ENCODE measurements around the gene CTXN3.
A peak's percentile ranks its signal among the peaks of the same experiment; 100 is the strongest.

Gene CTXN3

DNA sequence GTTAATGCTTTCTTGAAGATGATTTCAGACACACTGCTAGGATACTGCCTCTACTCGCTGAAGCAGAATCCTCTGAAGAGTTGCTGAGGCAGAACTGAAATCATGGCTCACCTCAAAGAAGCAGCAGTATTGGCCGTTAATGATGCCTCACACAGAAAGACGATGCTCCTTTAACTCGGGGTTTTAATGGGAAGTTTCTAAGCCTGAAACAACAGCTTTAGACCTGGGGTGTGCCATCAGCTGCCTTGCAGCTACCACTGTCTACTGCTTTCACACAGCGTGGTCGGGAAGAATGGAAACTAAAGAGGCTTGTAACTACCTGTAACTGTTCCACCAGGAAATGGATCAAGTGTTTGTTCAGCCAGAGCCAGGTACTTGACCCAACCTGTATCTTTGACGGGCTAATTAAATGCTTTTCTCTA is at the start of gene CTXN3:
TSS of gene CTXN3 (plus strand) at position 65 of the 422 bp plus-strand sequence. CDS start 8,440 bp downstream, outside the sequence.
- H3K4me3 ChIP-seq (ENCODE audit: low read depth in 1 of 2, low read length in 2 of 2) = no peak within 1 kb of the TSS
- no peaks in the 10 kb centered on the region for H3K27me3 ChIP-seq (ENCODE audit: low read depth, low read length)
- H3K4me1 ChIP-seq (ENCODE audit: control insufficient read depth in 1 of 2, insufficient read depth in 2 of 2, low read length in 2 of 2) = peaks cover 0 to 29% of the 10 kb centered on the region in 2 donors
- H3K27ac ChIP-seq (ENCODE audit: low read length) = peak within 1 kb of the TSS; percentile 27
- H3K9me3 ChIP-seq (ENCODE audit: control insufficient read depth in 1 of 2, low read length in 2 of 2) = no peaks in the 10 kb centered on the region
- no peaks in the 10 kb centered on the region for H3K36me3 ChIP-seq (ENCODE audit: control insufficient read depth in 1 of 2, insufficient read depth in 2 of 2, low read length in 2 of 2)

DNA sequence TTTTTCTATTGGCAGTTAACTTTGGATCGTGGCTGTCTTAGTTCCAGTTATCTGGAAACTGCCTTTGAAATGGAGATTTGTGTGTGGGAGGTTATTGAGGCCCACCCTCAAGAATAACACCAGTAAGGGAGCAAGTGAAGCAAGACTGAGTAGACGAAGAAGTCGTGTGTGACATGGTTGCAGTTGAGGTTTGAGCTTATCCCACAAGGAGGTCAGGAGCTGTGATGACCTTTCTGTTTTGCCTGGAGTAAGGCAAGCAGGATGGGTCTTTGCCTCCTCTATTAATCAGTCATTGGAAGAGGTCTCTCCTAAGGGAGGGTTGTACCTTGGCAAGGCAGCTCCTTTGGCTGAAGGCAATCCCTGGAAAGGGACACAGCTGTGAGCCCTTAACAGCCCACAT is 49.6 kb upstream of the CTXN3 start:
- Histone ChIP-seq H3K36me3 (ENCODE audit: control insufficient read depth in 1 of 2, insufficient read depth in 2 of 2, low read length in 2 of 2) (no peaks in the 10 kb centered on the region), H3K27me3 (ENCODE audit: low read depth, low read length) (no peaks in the 10 kb centered on the region), H3K4me1 (ENCODE audit: control insufficient read depth in 1 of 2, insufficient read depth in 2 of 2, low read length in 2 of 2) (peaks cover 5 to 6% of the 10 kb centered on the region in 2 donors), H3K4me3 (ENCODE audit: low read depth in 1 of 2, low read length in 2 of 2) (no peak overlapping the region), H3K27ac (ENCODE audit: low read length) (no peak overlapping the region), H3K9me3 (ENCODE audit: control insufficient read depth in 1 of 2, low read length in 2 of 2) (no peaks in the 10 kb centered on the region)

DNA sequence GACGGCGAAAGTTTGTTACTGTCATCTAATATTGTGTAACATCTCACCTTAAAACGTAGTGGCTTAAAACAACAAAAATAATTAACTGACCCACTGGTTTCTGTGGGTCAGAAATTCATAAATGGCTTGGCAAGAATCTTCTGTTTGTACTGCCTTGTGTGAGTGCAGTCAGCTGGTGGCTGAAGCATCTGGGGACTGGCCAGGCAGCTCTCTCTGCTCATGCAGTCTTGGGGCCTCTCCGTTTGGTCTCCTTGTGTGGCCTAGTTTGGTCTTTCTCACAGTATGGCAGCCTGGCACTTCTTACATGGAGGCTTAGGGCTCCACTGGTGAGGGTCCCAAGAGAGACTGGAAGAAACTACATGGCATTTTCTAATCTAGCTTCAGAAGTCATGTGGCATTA is 49.0 kb upstream of the CTXN3 start:
- Histone ChIP-seq H3K27me3 (ENCODE audit: low read depth, low read length) (no peaks in the 10 kb centered on the region), H3K27ac (ENCODE audit: low read length) (no peak overlapping the region), H3K36me3 (ENCODE audit: control insufficient read depth in 1 of 2, insufficient read depth in 2 of 2, low read length in 2 of 2) (no peaks in the 10 kb centered on the region), H3K4me3 (ENCODE audit: low read depth in 1 of 2, low read length in 2 of 2) (no peak overlapping the region), H3K9me3 (ENCODE audit: control insufficient read depth in 1 of 2, low read length in 2 of 2) (no peaks in the 10 kb centered on the region), H3K4me1 (ENCODE audit: control insufficient read depth in 1 of 2, insufficient read depth in 2 of 2, low read length in 2 of 2) (peaks cover 5 to 6% of the 10 kb centered on the region in 2 donors)

DNA sequence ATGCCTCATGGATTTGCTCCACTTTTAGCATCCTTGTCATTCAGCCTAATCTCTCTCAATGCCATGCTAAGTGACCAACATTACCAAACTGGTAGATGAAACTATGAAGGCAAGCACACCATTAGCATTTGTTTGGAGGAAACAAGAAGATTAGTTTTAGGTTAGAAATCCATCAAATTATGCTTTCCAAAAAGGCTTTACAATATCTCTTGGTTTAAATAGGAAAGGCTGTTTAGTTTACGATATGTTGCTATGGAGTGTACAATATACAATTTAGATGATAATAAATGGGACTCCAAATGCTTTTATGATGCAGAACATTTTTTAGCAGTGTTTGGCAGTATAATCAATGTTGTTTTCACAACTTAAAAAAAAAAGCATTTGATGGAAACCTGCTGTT is 47.8 kb upstream of the CTXN3 start:
- Histone ChIP-seq H3K4me3 (ENCODE audit: low read depth in 1 of 2, low read length in 2 of 2) (no peak overlapping the region), H3K4me1 (ENCODE audit: control insufficient read depth in 1 of 2, insufficient read depth in 2 of 2, low read length in 2 of 2) (peaks cover 5 to 6% of the 10 kb centered on the region in 2 donors), H3K27ac (ENCODE audit: low read length) (no peak overlapping the region), H3K9me3 (ENCODE audit: control insufficient read depth in 1 of 2, low read length in 2 of 2) (no peaks in the 10 kb centered on the region), H3K36me3 (ENCODE audit: control insufficient read depth in 1 of 2, insufficient read depth in 2 of 2, low read length in 2 of 2) (no peaks in the 10 kb centered on the region), H3K27me3 (ENCODE audit: low read depth, low read length) (no peaks in the 10 kb centered on the region)

DNA sequence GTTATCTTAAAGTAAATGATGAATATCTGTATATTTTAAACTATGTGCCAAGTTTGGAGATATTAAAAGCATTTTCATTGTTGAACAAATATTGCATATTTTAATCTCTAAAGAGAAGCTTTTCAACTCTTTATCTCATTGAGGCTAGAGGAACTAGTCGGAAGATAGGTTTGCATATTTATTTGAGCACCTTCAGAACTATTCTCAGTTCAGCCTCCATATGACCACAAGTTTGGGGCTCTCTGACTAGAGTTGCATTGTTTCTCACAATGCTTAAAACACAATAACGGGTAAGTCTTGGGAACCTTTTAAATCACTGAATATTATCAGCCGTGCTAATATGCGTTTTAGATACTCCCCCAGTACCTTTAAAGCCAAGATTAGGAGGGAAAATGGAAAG is 47.3 kb upstream of the CTXN3 start:
- Histone ChIP-seq H3K9me3 (ENCODE audit: control insufficient read depth in 1 of 2, low read length in 2 of 2) (no peaks in the 10 kb centered on the region), H3K4me3 (ENCODE audit: low read depth in 1 of 2, low read length in 2 of 2) (no peak overlapping the region), H3K4me1 (ENCODE audit: control insufficient read depth in 1 of 2, insufficient read depth in 2 of 2, low read length in 2 of 2) (peaks cover 5 to 6% of the 10 kb centered on the region in 2 donors), H3K27ac (ENCODE audit: low read length) (no peak overlapping the region), H3K27me3 (ENCODE audit: low read depth, low read length) (no peaks in the 10 kb centered on the region), H3K36me3 (ENCODE audit: control insufficient read depth in 1 of 2, insufficient read depth in 2 of 2, low read length in 2 of 2) (no peaks in the 10 kb centered on the region)

DNA sequence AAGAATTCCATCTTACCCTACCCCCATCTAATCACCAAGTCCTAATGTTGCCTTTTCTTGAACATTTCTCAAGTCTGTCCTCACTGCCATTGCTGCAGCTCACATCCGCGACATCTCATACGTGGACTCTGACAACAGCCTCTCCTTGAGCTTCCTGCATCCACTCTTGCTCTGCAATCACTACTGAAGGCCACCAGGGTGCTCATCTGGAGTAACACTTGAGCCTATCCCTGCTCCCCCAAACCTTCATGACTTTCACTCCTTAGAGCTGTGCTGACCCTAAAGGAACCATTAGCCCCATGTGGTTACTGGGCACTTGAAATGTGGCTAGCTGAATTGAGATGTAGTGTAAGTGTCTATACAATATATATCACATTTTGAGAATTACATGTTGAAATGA is 46.4 kb upstream of the CTXN3 start:
- H3K4me3 ChIP-seq (ENCODE audit: low read depth in 1 of 2, low read length in 2 of 2) = no peak overlapping the region
- H3K9me3 ChIP-seq (ENCODE audit: control insufficient read depth in 1 of 2, low read length in 2 of 2) = no peaks in the 10 kb centered on the region
- no peak overlapping the region for H3K27ac ChIP-seq (ENCODE audit: low read length)

DNA sequence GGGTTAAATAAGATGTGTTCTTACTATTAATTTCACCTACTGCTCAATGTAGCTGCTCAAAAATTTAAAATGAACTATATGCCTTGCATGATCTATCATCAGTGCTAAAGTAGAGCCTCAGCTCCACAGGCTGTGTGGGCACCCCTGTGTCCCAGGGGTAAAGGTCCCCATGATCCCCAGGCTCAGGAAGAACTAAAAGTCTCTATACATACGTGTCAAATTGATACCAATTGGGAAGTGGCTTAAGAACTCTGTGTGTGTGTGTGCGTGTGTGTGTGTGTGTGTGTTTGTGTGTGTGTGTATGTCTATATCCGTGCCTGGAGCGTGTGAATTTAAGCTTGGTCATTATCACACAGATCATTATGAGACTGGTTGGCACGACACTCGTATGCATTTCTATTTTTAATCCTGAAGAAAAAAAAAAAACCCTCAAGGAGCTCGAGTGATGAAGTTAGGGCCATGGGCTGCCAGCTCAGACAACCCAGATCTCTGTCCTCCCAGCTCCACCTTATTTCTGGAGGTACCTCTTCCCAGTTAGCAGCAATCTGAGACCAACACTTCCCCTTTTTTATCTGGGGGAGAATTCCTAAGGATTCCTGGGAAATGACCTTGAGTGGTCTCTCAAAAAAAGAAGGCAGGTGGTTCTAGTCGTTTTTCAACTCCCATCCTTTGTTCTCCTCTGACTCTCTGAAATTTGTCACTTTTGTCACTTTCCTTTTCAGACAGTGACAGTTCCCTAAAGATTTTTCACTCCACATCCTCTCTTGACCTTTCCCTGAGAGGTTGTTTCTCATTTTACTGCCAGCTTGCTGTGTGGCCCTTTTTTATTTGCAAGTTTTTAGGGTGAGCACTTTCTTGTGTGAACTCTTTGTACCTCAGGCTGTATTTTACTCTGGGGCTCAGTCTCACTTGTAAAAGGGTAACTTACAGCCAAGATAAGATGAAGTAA is 45.7 kb upstream of the CTXN3 start:
- no peaks in the 10 kb centered on the region for H3K9me3 ChIP-seq (ENCODE audit: control insufficient read depth in 1 of 2, low read length in 2 of 2)
- H3K27ac ChIP-seq (ENCODE audit: low read length) = no peak overlapping the region

More for the DNA sequence above, 46.4 kb upstream of the CTXN3 start:
- Histone ChIP-seq H3K36me3 (ENCODE audit: control insufficient read depth in 1 of 2, insufficient read depth in 2 of 2, low read length in 2 of 2) (no peaks in the 10 kb centered on the region), H3K27me3 (ENCODE audit: low read depth, low read length) (no peaks in the 10 kb centered on the region), H3K4me1 (ENCODE audit: control insufficient read depth in 1 of 2, insufficient read depth in 2 of 2, low read length in 2 of 2) (peaks cover 5 to 6% of the 10 kb centered on the region in 2 donors)

DNA sequence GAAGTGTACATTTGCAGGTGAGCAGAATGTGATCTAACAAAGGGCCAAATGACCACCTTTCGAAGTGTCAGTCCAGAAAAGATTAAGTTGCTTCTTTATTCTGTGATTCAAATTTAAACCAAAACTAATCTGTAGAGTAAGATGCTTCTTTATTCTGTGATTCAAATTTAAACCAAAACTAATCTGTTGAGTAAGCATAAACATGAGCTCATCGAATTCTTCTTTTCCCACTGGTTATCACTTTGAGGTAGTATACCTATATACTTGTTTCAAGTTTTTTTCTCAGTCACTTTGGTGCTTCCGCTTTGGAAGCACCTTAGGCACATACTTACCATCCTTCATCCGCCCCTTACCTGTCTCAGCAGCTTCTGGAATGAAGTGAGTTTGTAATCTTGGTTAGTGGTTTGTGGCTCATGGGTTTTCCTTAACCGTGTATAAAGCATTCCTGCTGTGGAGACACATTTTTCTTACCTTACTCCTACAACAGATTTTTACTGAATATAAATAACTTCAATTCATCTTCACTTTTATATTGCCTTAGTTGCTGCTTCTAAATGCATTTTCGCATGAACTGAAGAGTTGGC is 40.7 kb upstream of the CTXN3 start:
- Histone ChIP-seq H3K4me3 (ENCODE audit: low read depth in 1 of 2, low read length in 2 of 2) (no peak overlapping the region), H3K27me3 (ENCODE audit: low read depth, low read length) (no peaks in the 10 kb centered on the region), H3K36me3 (ENCODE audit: control insufficient read depth in 1 of 2, insufficient read depth in 2 of 2, low read length in 2 of 2) (no peaks in the 10 kb centered on the region), H3K4me1 (ENCODE audit: control insufficient read depth in 1 of 2, insufficient read depth in 2 of 2, low read length in 2 of 2) (peaks cover 0 to 4% of the 10 kb centered on the region in 2 donors), H3K27ac (ENCODE audit: low read length) (no peak overlapping the region), H3K9me3 (ENCODE audit: control insufficient read depth in 1 of 2, low read length in 2 of 2) (no peaks in the 10 kb centered on the region)

More for the DNA sequence above, 45.7 kb upstream of the CTXN3 start:
- peaks cover 5 to 6% of the 10 kb centered on the region in 2 donors for H3K4me1 ChIP-seq (ENCODE audit: control insufficient read depth in 1 of 2, insufficient read depth in 2 of 2, low read length in 2 of 2)
- no peaks in the 10 kb centered on the region for H3K27me3 ChIP-seq (ENCODE audit: low read depth, low read length)
- H3K4me3 ChIP-seq (ENCODE audit: low read depth in 1 of 2, low read length in 2 of 2) = no peak overlapping the region
- H3K36me3 ChIP-seq (ENCODE audit: control insufficient read depth in 1 of 2, insufficient read depth in 2 of 2, low read length in 2 of 2) = no peaks in the 10 kb centered on the region

DNA sequence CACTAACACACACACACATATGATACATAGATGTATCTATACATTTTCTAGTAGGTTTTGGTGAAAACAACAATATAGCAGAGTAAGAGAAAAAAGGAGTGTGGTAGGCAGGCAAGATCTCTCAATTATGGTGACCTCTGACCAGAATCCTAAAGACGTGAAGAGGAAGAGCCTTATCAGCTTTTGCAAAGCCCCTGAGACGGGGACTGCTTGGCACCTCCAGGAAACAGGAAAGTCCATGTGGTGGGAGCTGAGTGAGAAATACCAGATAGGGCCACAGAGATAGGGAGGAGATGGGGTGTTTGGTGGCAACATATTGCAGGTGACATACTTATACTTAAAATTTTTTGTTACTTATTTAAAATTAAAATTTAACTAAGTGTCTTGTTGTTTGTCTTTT is 39.9 kb upstream of the CTXN3 start:
- no peaks in the 10 kb centered on the region for H3K27me3 ChIP-seq (ENCODE audit: low read depth, low read length)
- H3K4me3 ChIP-seq (ENCODE audit: low read depth in 1 of 2, low read length in 2 of 2) = no peak overlapping the region
- H3K4me1 ChIP-seq (ENCODE audit: control insufficient read depth in 1 of 2, insufficient read depth in 2 of 2, low read length in 2 of 2) = no peaks in the 10 kb centered on the region
- H3K36me3 ChIP-seq (ENCODE audit: control insufficient read depth in 1 of 2, insufficient read depth in 2 of 2, low read length in 2 of 2) = no peaks in the 10 kb centered on the region
- no peaks in the 10 kb centered on the region for H3K9me3 ChIP-seq (ENCODE audit: control insufficient read depth in 1 of 2, low read length in 2 of 2)
- no peak overlapping the region for H3K27ac ChIP-seq (ENCODE audit: low read length)

DNA sequence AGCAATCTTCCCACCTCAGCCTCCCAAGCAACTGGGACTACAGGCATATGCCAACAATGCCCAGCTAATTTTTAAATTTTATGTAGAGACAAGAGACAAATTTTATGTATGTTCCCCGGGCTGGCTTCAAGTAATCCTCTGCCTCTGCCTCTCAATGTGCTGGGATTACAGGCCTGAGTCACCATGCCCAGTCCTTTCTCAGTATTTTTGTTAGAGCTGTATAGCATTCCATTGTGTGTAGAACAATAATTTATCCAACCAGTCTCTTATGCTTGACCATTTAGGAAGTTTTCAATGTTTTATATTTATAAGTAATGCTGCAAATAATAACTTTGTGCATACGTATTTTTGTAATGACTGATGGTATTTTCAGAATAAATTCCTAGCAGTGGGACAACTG is 38.9 kb upstream of the CTXN3 start:
- Histone ChIP-seq H3K9me3 (ENCODE audit: control insufficient read depth in 1 of 2, low read length in 2 of 2) (no peaks in the 10 kb centered on the region), H3K36me3 (ENCODE audit: control insufficient read depth in 1 of 2, insufficient read depth in 2 of 2, low read length in 2 of 2) (no peaks in the 10 kb centered on the region), H3K27me3 (ENCODE audit: low read depth, low read length) (no peaks in the 10 kb centered on the region), H3K4me3 (ENCODE audit: low read depth in 1 of 2, low read length in 2 of 2) (no peak overlapping the region), H3K4me1 (ENCODE audit: control insufficient read depth in 1 of 2, insufficient read depth in 2 of 2, low read length in 2 of 2) (no peaks in the 10 kb centered on the region), H3K27ac (ENCODE audit: low read length) (no peak overlapping the region)

DNA sequence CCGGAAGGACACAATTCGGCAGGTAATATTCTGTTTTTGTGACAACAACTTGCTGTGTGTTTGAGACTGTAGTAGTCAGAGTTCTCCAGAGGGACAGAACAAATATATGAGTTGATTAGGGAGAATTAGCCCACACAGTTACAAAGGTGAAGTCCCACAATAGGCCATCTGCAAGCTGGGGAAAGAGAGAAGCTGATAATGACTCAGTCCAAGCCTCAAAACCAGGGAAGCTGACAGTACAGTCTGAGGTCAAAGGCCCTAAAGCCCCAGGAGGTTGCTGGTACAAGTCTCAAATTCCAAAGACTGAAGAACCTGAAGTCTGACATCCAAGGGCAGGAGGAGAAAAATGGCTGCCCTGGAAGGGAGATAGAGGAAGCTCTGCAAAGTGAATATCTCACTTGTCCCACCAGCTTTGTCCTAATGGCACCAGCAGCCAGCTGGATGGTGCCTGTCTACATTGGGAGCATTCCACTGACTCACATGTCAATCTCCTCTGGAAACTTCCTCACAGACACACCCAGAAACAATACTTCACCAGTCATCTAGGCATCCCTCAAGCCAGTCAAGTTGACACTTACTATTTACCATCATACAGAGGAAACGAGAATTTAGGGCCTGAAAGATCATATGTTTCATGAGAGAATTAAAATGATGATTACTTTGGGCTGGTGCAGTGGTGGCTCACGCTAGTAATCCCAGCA is 36.3 kb upstream of the CTXN3 start:
- Histone ChIP-seq H3K36me3 (ENCODE audit: control insufficient read depth in 1 of 2, insufficient read depth in 2 of 2, low read length in 2 of 2) (no peaks in the 10 kb centered on the region), H3K4me1 (ENCODE audit: control insufficient read depth in 1 of 2, insufficient read depth in 2 of 2, low read length in 2 of 2) (no peaks in the 10 kb centered on the region), H3K27me3 (ENCODE audit: low read depth, low read length) (no peaks in the 10 kb centered on the region), H3K4me3 (ENCODE audit: low read depth in 1 of 2, low read length in 2 of 2) (no peak overlapping the region), H3K9me3 (ENCODE audit: control insufficient read depth in 1 of 2, low read length in 2 of 2) (no peaks in the 10 kb centered on the region), H3K27ac (ENCODE audit: low read length) (no peak overlapping the region)
